ENCODE results near the gene STK11. TPM values are rescaled to one million over a fixed set of nuclear protein-coding genes. Genes with fewer than 3 reads are reported as not detected.
"Not testable (repeated sequence)": the region's sequence is repeated elsewhere in the genome, so short reads cannot be mapped to it uniquely, and the experiment has no call there.

Gene STK11
- polyA plus RNA-seq, 4 donors = 44.9 to 65.2 (median 55.9) TPM

DNA sequence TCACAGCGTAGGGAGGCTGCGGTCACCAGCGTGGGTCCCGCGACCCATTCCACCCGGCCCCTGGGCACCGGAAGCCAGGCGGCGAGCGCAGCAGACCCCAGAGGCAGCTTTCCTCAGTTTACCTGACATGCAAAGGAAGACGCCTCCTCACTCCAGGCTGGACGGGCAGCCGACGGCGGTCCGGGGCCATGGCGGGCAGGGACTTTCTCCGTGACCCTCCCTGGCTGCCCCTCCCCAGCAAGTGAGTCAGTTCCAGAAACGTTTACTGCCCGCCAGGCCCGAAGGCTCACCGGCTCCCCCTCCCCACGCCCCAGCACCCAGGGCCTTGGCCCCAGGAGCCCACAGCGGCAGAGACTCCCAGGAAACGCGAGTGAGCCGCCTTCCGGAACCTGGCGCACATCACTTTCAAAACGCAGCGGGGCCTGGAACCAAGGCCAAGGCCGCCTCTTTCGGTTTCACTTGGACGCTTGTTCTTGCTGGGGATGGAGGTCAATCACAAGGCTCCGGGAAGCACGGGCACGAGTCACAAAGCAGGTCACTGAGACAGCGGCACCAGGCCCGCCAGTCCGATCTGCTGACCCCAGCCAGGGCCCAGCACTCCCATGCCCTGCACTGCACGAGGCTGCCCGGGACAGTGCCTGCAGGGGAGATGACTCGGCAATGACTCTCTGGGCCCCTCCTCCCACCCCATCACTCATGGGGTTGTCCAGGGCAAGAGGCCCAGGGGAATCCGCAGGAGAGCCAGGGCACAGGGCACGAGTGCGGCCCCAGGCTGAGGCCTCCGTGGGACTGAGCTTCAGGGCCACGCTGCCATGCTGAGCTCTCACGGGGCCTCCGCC, 36.8 kb upstream of the STK11 start:
- DNase-seq (ENCODE audit: low read depth in 4 of 4, low spot score in 3 of 4) = no peak

DNA sequence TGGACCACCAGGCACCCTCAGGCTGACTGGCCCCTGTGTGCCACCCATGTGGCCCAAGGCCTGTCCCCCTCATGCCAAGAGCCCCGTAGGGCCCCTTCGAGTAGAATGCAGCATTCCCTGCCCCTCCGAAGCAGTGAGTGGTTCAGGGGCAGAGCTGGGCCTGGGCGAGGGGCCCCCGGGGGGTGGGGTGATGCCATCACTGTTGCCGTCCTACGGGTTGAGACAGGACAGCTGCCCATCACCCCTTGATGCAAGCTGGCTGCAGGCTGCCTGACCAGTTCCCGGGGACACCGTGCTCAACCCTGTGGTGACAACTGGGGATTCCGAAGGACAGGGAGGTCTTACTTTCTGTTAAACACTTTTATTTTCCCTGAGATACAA, 36.2 kb upstream of the STK11 start:
- DNase-seq (ENCODE audit: low read depth in 4 of 4, low spot score in 3 of 4) = no peak

DNA sequence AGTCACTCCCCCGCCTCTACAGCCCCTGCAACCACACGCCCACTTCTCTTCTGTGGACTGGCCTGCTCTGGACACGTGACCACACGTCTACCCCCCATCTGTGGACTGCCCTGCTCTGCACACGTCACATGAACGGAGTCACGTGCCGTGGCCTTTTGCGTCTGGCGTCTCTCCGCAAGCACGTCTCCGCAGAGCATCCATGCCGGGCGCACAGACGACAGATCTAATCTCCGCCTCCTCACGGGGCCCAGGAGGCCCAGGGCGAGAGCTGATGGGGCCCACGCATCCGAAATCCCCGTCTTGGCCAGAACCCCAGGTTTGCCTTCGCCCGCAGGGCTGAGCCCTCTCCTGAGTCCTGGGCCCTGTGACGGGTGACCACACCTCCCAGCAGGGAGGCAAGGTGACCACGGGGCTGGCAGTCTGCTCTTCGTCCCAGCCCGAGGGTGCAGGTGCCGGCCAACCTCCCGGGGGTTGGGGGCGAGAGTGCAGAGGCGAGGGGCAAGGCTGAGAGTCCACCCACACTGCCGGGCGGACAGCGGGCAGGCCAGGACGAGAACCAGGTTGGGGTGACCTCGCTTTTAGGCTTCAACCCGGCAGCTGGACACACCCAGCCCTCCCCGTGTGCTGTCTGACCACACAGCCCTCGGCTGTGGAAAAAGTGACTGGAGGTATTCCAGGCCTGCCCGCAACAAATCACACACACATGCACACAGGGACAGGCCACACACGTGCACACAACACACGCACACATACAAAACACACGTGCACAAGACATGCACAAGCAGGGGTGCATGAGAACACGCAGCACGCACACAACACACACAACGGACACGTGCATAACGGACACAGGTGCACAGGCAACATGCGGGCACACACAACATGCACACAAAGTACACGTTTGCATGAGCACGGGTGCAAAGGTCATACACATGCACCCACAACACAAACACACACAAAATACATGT, 35.4 kb upstream of the STK11 start:
- DNase-seq (ENCODE audit: low read depth in 4 of 4, low spot score in 3 of 4) = no peak

DNA sequence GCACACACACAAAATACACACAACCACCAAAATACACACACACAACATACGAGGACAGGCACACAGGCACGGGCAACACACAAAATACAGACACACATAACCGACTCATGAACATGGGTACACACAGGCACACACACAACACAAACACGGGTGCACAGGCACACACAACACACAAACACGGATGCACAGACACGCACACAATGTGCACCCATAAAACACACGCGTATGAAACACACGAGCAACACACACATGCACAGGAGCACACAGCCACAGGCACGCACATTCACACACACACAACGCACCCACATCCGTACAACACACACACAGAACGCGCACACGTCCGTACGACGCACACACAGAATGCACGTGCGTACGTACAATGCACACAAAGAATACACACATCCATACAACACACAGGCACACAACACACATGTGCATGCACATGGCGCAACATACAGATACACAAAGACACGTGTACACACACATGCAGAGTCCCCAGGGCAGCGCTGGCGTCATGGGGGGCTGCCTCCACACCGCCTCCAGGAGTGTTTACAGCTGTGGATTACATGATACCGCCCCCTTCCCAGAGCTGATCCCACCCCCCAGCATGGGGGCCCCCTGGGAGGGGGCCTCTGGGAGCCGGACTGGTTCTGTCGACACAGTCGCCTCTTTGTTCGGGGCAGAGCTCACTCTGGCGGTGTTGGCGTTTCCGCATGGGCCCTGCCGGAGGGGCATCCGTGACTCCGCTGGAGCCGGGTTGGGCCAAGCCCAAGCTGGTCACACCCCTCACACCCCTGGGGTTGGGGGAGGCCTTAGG, 34.4 kb upstream of the STK11 start:
- DNase-seq (ENCODE audit: low read depth in 4 of 4, low spot score in 3 of 4) = no peak

DNA sequence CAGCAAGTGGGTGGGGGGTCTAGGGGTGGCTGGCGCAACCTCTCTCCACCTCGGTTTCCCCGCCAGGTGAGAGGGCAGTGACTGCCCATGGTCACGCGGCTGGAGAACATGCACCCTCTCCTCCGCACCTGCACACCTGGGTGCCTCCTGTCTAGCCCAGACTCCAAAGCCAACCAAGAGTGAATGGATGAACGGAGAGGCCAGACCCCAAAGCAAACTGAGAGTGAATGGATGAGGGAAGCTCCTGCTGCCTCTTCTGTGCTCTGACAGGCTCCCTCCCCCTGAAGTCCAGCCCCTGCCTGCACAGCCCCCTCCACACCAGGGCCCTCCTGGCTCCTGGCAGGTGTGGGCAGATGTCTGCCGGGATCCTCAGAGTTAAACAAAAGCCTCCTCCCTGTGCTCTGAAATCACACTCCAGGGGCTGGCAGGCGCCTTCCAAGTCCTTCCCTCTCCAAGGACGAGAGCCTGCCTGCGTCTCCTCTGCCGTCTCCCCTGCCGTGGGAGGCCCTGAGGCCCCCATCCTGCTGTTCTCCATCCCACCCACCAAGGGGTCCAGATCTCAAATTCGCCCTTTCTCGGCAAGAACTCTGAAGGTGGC, 33.7 kb upstream of the STK11 start:
- no peak for DNase-seq (ENCODE audit: low read depth in 4 of 4, low spot score in 3 of 4)

DNA sequence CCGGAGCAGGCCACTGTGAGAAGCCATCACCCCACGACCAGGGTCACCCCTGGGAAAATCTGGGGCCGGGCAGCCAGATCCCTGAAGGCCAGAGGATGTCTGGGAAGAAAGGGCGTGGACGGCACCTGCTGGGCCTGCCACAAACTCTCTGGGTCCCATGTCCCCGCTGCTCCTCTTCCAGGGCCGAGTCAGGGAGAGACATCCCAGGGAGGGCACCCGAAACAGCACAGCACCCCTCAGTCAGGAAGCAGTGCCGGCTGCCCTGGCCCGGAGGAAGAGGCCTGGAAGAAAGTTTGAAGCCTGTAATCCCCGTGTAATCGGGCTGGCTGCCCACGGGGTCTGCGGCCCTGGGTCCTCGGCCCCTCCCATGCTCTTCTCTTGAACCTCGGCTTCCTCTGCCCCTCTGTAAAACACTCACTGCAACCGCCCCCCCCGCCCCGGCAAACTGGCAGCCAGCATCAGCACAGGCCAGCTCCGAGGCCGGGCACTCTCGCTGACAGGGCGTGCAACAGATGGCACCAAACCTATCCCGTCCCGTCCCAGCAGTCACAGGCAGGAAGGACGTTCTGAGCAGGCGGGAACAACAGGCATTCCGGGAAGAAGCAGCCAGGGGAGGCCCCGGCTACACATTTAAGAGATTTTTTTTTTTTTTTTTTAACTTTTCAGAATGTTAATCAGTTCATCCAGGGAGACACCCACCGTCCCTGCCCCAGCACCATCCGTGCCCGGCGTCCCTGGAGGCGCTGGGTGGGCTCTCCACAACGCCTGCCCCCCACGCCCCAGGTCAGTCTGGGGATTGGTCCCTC, 33.0 kb upstream of the STK11 start:
- DNase-seq (ENCODE audit: low read depth in 4 of 4, low spot score in 3 of 4) = no peak

DNA sequence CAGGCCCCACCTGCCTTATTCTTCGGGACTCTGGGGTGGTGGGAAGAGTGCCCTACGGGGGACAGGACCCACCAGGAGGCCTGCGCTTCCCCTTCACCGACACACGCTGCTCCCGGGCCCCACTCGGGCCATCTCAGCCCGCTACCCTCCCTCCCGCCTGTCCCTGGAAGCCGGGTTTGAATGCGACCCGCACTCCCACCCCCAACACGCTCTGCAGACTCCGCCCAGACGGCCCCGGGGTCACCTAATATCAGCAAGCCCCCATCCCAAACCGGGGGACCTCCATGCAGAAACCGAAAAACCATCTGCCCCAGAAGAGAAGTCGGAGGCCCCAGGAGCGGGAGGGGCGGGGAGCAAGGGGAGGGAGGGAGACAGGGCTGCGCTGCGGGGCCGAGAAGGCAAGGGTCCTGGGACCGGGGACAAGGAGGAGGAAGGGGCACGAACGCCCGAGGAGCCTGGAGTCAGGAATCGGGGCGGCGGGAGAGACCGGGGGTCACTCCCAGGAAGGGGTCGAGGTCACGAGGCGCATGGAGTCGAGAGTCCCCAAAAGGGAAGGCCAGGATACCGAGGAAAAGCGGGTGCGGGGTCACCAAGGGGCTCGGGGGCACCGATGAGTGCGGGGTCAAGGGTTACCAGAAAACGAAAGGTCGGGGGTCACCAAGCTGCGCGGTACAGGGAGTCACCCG, 32.3 kb upstream of the STK11 start:
- no peak for DNase-seq (ENCODE audit: low read depth in 4 of 4, low spot score in 3 of 4)

DNA sequence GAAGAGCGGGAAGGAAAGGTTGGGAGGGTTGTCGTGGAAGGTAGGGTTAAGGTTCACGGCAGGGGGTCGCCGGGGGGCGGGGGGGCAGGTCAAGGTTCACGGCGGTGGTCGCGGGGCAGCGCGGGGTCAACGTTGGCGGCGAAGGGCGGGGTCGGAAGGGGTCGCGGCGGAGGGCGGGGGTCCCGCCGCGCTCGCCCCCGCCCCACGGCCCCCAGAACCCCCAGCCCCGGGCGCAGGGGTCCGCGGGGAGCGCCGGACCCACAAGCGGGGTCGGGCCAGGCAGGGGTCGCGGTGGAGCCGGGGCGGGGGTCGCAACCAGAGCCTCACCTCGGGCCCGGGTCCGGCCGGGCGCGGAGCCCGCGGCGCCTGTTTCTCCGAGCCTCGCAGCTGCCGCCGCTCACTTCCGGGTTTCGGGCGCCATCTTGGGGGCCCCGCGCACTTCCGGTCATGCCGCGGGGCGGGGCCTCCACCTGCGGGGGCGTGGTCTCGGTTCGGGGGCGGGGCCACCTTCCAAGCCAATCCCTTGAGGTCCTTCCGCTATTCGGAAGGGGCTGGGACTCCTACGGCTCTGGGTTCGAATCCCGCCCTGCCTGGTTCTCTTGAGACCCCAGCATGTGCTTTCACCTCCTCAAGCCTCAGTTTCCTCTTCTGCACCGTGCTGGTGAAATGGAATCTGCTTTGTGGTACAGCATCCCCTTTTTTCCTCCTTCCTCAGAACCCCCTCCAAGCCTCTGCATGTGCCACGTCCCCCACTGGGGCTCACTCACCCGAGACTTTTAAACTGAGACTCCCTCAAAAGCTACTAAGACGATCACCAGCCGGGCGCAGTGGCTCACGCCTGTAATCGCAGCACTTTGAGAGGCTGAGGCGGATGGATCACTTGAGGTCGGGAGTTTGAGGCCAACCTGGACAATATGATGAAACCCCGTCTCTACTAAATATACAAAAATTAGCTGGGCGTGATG, 31.5 kb upstream of the STK11 start, which contains the start of gene SBNO2:
Gene SBNO2 (minus strand): TSS at position 424 of the 965 bp plus-strand sequence. CDS start 19,992 bp downstream, outside the sequence.
- DNase-seq (ENCODE audit: low read depth in 4 of 4, low spot score in 3 of 4) = no peak

DNA sequence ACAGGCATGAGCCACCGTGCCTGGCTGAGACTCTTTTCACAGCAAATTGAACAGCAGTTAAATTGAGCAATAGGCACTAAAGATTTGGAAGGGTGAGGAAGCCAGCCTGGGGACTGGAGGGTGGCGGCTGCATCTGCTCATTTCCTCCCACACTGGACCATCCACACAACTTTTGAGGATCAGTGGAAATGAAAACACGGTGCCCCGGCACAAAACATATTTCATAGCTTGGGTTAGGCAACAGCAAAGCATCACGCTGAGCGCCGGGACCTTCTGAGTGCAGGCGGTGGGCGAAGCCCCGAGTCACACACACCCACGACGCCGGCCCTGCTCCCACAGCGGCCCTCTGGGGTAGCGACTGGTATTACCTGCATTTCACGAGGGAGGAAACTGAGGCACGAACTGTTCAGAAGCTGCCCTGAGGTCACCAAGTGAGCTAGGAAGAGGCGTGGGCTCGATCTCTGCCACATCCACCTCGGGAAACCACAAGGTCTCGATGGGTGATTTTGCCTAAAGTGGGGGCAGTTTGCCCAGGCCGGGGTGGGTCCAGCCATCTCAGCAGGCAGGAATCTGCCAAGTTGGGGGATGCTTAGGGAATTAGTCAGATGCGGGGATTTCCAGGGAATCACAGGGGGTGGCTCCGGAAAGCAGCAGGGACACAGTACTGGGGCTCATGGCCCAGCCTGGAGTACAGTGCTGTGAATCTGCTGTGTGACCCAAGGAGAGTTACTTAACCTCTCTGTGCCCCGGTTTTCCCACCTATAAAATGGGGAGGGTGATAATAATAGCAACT, 28.1 kb upstream of the STK11 start:
- no peak for DNase-seq (ENCODE audit: low read depth in 4 of 4, low spot score in 3 of 4)

DNA sequence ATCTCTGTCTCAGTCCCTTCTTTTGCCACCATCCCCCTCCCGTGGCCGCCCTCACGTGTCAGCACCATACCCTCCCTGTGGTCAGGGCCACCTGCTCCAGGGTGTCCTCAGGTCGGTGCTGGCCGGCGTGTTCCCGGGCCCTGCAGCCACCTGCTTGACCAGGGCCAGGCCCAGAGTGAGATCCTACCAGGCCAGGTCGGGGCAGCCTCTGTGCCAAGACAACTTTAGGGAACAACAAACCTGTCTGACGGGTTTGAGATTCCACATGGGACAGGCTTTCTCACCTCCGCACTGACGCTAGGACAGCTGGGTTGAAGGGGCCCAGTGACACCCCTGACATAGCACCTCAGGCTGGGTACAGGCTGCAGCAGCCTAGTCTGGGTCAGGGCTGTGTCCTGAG, 24.0 kb upstream of the STK11 start:
- no peak for DNase-seq (ENCODE audit: low read depth in 4 of 4, low spot score in 3 of 4)

DNA sequence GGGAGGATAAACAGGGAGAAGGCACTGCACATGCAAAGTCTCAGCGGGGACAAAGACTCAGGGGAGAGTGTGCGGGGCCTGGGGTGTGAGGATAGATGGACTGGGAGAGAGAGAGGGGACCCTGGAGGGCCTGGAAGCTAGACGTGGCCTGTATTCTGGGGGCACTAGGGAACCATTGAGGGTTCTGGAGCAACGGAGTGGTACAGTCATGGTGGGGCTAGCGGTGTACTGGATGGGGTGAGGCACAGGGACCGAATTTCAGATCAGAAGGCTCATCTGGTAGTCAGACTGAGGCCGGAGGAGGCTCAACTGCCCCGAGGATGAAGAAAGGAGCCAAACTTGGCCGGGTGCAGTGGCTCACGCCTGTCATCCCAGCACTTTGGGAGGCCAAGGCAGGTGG, 23.5 kb upstream of the STK11 start:
- DNase-seq (ENCODE audit: low read depth in 4 of 4, low spot score in 3 of 4) = no peak

DNA sequence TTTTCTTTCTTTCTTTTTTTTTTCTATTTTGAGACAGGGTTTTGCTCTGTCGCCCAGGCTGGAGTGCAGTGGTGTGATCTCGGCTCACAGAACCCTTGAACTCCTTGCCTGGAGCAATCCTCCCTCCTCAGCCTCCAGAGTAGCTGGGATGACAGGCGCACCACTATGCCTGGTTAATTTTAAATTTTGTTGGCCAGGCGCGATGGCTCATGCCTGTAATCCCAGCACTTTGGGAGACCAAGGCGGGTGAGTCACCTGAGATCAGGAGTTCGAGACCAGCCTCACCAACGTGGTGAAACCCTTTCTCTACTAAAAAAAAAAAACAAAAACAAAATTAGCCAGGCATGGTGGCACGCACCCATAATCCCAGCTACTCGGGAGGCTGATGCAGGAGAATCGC, 22.9 kb upstream of the STK11 start:
- DNase-seq (ENCODE audit: low read depth in 4 of 4, low spot score in 3 of 4) = no peak

DNA sequence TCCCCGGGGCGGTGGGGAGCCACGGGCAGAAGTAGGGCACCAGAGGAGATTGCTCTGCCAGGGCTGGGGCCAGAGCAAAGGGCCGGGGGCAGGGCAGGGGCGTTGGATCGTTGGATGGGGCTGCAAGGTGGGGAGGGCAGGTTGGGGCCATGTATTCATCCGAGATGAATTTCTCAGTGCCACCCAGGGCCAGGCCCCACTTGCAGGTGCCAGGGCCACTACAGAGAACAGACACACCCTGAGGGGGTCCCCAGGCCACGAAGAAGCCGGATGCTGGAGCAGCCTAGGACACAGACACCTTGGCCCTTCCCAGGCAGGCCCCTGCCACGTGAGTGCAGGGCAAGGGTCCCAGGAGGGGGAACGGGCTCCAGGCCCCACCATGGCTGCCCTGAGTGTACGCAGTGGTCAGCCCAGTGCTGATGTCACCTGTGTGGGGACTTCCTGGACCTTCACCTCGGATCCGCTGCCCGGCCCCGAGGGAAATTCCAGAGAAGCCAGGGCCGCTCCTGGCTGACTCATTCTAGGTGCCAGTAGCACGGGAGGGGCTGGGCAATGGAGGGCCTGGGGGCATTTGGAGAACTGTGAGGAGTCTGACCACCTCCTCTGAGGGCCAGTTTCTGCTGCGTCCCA, 21.9 kb upstream of the STK11 start:
- DNase-seq (ENCODE audit: low read depth in 4 of 4, low spot score in 3 of 4) = no peak

DNA sequence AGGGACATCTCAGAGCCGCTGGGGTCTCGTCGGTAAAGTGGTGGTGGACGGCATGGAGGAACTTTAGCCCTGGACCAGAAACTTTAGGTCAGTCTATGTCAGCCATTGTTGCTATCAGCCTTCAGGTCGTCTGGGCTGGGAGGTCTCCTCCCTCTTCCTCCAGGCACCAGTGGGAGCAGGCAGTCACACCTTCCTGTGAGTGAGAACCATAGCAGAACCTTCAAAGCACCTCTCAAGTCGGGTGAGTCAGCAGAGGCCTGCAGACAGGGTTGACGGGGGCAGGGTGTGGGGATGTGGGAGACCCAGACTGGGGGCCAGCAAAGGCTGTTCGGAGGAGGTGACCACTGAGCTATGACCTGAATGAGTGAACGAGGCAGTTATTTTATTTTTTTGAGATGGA, 16.2 kb upstream of the STK11 start:
- DNase-seq (ENCODE audit: low read depth in 4 of 4, low spot score in 3 of 4) = no peak

DNA sequence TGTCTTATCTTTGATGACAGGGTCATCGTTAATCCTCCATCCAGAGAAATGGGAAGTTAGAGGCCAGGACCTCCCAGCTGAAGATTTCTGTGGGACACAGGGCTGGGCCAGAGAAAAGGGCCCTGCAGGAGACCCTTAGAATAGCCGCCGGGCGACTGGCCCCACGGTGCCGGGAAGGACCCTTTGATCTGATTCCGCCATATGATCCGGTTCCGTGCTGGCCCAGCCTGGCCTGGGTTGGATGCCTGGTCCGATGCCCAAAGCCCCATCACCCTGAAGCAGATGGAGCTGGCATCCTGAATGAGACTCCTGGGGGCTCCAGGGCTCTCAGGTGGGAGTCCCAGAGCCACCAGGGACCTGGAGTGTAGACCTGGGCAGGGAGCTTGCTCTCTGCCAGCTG, 6.0 kb upstream of the STK11 start:
- no peak for DNase-seq (ENCODE audit: low read depth in 4 of 4, low spot score in 3 of 4)

DNA sequence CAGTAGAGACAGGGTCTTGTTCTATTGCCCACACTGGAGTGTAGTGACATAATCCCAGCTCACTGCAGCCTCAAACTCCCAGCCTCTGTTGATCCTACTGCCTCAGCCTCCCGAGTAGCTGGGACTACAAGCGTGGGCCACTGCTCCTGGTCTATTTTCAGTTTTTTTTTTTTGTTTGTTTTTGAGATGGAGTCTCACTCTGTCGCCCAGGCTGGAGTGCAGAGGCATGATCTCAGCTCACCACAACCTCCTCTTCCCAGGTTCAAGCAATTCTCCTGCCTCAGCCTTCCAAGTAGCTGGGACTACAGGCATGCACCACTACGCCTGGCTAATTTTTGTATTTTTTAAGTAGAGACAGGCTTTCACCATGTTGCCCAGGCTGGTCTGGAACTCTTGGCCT, 5.0 kb upstream of the STK11 start:
- not testable (repeated sequence) for DNase-seq (ENCODE audit: low read depth in 4 of 4, low spot score in 3 of 4)

Data from left renal pelvis (tissue), 4 donors.